IMR-90 (cell line): Measurements from ENCODE around the gene NUDCD2.

Source experiments
- CEBPB ChIP-seq: IDR thresholded peaks from 2 replicates; pipeline ENCODE4 v1.6.1; 2012; ENCODE audit warnings: low read depth, low read length, improper control_type of control experiment
- CHD1 ChIP-seq: IDR thresholded peaks from 2 replicates; pipeline ENCODE4 v1.6.1; 2012; ENCODE audit warnings: low read depth, low read length, improper control_type of control experiment
- CTCF ChIP-seq: conservative IDR thresholded peaks from 2 replicates; pipeline ENCODE4 v1.5.1; 2012; ENCODE audit warnings: mild to moderate bottlenecking, low read depth, low read length, improper control_type of control experiment
- FOS ChIP-seq: fragments of 150-350 bp; IDR thresholded peaks from 2 replicates; pipeline ENCODE4 v1.6.1; 2016; ENCODE audit warnings: low read depth, low read length
- MXI1 ChIP-seq: IDR thresholded peaks from 2 replicates; pipeline ENCODE4 v1.6.1; 2012; ENCODE audit warnings: low read depth, mild to moderate bottlenecking, low read length, moderate library complexity, borderline replicate concordance
- POLR2A ChIP-seq: IDR thresholded peaks from 2 replicates; pipeline ENCODE4 v1.6.1; 2012; ENCODE audit warnings: mild to moderate bottlenecking, low read depth, low read length
- RAD21 ChIP-seq: IDR thresholded peaks from 2 replicates; pipeline ENCODE4 v1.6.1; 2012; ENCODE audit warnings: low read length, improper control_type of control experiment
- RCOR1 ChIP-seq: IDR thresholded peaks from 2 replicates; pipeline ENCODE4 v1.6.1; 2012; ENCODE audit warnings: mild to moderate bottlenecking, low read length, improper control_type of control experiment; ENCODE audit not compliant: insufficient replicate concordance
- RFX5 ChIP-seq: IDR thresholded peaks from 2 replicates; pipeline ENCODE4 v1.8.0; 2012; ENCODE audit warnings: low read depth, mild to moderate bottlenecking, low read length, moderate library complexity
- SMC3 ChIP-seq: fragments of 150-350 bp; IDR thresholded peaks from 2 replicates; pipeline ENCODE4 v1.6.1; 2016; ENCODE audit warnings: low read depth, mild to moderate bottlenecking, antibody characterized with exemption, low read length, moderate library complexity
- USF2 ChIP-seq: fragments of 150-350 bp; IDR thresholded peaks from 2 replicates; pipeline ENCODE4 v1.6.1; 2017; ENCODE audit warnings: mild to moderate bottlenecking, antibody characterized with exemption, low read length, low read depth
- TF ChIP-seq, protein P1 (sequence below): fragments of 150-350 bp; IDR thresholded peaks from 2 replicates; pipeline ENCODE4 v1.6.1; 2016; ENCODE audit warnings: low read depth, mild to moderate bottlenecking, low read length, moderate library complexity, borderline replicate concordance

GRCh38 chr5:163473635-163474243 lies 13.8 kb upstream of the NUDCD2 start:
- TF ChIP-seq CTCF (peak; percentile 21; the same call in 1 of the 2 replicates), POLR2A (no peak), FOS (no peak), CEBPB (no peak), SMC3 (peak; percentile 10; the same call in 1 of the 2 replicates), USF2 (no peak), RFX5 (no peak), RAD21 (no peak), RCOR1 (no peak), CHD1 (no peak), MXI1 (no peak)
- TF ChIP-seq, protein P1, sequence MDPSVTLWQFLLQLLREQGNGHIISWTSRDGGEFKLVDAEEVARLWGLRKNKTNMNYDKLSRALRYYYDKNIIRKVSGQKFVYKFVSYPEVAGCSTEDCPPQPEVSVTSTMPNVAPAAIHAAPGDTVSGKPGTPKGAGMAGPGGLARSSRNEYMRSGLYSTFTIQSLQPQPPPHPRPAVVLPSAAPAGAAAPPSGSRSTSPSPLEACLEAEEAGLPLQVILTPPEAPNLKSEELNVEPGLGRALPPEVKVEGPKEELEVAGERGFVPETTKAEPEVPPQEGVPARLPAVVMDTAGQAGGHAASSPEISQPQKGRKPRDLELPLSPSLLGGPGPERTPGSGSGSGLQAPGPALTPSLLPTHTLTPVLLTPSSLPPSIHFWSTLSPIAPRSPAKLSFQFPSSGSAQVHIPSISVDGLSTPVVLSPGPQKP: no peak
